ENCODE data around the gene MAPK13. TPM values are rescaled to one million over a fixed set of nuclear protein-coding genes. Genes with fewer than 3 reads are reported as not detected.

MAPK13 gene
- total RNA-seq, 1 experiment from 2014 or later, result 13.6 TPM

DNA sequence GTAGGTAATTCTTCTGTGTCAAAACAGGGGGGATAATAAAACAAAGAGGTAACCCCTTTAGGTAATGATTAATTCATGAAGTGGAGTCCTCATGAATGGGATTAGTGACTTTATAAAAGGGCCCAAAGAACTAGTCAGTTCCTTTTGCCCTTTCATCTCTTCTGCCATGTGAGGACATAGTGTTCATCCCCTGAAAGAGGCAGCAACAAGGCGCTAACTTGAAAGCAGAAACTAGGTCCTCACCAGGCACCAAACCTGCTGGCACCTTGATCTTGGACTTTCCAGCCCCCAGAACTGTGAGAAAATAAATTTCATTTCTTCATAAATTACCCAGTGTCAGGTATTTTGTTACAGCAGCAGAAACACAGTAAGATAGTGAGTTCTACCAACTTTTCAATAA lies 49.8 kb downstream of the MAPK13 start:
- Mint-ChIP-seq H3K4me1 (no peaks in the 10 kb centered on the region), H3K9me3 (peaks cover 19% of the 10 kb centered on the region), H3K36me3 (peaks cover 17% of the 10 kb centered on the region), H3K4me3 (no peak overlapping the region), H3K27ac (no peak overlapping the region), H3K27me3 (ENCODE audit: low read depth) (peaks cover 4% of the 10 kb centered on the region)
- ChIA-PET CTCF (no interaction called here), POLR2A (no interaction called here)
- no peak for DNase-seq (ENCODE audit: low spot score)
- TF ChIP-seq, protein P1, sequence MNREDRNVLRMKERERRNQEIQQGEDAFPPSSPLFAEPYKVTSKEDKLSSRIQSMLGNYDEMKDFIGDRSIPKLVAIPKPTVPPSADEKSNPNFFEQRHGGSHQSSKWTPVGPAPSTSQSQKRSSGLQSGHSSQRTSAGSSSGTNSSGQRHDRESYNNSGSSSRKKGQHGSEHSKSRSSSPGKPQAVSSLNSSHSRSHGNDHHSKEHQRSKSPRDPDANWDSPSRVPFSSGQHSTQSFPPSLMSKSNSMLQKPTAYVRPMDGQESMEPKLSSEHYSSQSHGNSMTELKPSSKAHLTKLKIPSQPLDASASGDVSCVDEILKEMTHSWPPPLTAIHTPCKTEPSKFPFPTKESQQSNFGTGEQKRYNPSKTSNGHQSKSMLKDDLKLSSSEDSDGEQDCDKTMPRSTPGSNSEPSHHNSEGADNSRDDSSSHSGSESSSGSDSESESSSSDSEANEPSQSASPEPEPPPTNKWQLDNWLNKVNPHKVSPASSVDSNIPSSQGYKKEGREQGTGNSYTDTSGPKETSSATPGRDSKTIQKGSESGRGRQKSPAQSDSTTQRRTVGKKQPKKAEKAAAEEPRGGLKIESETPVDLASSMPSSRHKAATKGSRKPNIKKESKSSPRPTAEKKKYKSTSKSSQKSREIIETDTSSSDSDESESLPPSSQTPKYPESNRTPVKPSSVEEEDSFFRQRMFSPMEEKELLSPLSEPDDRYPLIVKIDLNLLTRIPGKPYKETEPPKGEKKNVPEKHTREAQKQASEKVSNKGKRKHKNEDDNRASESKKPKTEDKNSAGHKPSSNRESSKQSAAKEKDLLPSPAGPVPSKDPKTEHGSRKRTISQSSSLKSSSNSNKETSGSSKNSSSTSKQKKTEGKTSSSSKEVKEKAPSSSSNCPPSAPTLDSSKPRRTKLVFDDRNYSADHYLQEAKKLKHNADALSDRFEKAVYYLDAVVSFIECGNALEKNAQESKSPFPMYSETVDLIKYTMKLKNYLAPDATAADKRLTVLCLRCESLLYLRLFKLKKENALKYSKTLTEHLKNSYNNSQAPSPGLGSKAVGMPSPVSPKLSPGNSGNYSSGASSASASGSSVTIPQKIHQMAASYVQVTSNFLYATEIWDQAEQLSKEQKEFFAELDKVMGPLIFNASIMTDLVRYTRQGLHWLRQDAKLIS (CRISPR knock-in tag; IDR thresholded peaks at IDR 0.05; ENCODE audit: borderline replicate concordance), result no peak
- ATAC-seq, result no peak

DNA sequence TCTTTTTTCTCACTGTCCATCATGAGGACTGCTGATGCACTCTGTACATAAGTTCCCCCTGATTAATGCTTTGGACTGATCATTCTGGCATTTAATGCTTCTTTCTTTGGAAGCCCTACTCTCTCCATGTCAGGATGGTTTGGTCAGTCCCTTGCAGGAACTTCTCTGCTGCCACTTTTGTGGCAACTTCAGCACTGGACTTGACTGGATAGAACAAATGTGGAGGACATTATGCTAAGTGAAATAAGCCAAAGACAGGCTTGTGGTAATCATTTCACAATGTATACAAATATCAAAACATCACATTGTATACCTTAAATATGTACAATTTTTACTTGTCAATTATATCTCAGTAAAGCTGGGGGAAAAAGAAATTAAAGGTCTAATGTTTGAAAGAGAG lies 54.0 kb downstream of the MAPK13 start:
- DNase-seq (ENCODE audit: low spot score) (no peak), ATAC-seq (no peak)
- CTCF ChIA-PET, result interaction anchor here (1.8 kb wide), 1 partner anchor 45 kb away, joined by 5 read pairs; no protein-coding TSS in a partner anchor
- no peaks in the 10 kb centered on the region for H3K36me3 Mint-ChIP-seq
- no peaks in the 10 kb centered on the region for H3K4me1 Mint-ChIP-seq
- POLR2A ChIA-PET, result no interaction called here
- H3K9me3 Mint-ChIP-seq, result no peaks in the 10 kb centered on the region
- H3K4me3 Mint-ChIP-seq, result no peak overlapping the region
- no peak overlapping the region for H3K27ac Mint-ChIP-seq
- no peak for TF ChIP-seq ZNF232 (CRISPR knock-in tag; IDR thresholded peaks at IDR 0.05)
- no peak for TF ChIP-seq CREB1 (CRISPR knock-in tag; IDR thresholded peaks at IDR 0.05)
- no peak for TF ChIP-seq ZNF317 (CRISPR knock-in tag; IDR thresholded peaks at IDR 0.05; ENCODE audit: borderline replicate concordance, low read depth)
- no peak for TF ChIP-seq FOXJ3 (CRISPR knock-in tag; IDR thresholded peaks at IDR 0.05; ENCODE audit: borderline replicate concordance)
- TF ChIP-seq, protein P2, sequence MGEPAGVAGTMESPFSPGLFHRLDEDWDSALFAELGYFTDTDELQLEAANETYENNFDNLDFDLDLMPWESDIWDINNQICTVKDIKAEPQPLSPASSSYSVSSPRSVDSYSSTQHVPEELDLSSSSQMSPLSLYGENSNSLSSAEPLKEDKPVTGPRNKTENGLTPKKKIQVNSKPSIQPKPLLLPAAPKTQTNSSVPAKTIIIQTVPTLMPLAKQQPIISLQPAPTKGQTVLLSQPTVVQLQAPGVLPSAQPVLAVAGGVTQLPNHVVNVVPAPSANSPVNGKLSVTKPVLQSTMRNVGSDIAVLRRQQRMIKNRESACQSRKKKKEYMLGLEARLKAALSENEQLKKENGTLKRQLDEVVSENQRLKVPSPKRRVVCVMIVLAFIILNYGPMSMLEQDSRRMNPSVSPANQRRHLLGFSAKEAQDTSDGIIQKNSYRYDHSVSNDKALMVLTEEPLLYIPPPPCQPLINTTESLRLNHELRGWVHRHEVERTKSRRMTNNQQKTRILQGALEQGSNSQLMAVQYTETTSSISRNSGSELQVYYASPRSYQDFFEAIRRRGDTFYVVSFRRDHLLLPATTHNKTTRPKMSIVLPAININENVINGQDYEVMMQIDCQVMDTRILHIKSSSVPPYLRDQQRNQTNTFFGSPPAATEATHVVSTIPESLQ (CRISPR knock-in tag; IDR thresholded peaks at IDR 0.05), result no peak
- TF ChIP-seq ZNF263 (CRISPR knock-in tag; IDR thresholded peaks at IDR 0.05; ENCODE audit: low read depth), result no peak
- TF ChIP-seq FOXP1 (CRISPR knock-in tag; IDR thresholded peaks at IDR 0.05; ENCODE audit: borderline replicate concordance), result no peak
- no peak for TF ChIP-seq ZNF138 (CRISPR knock-in tag; conservative IDR thresholded peaks at IDR 0.05)
- no peak for TF ChIP-seq JUN (CRISPR knock-in tag; IDR thresholded peaks at IDR 0.05)
- TF ChIP-seq SP1 (CRISPR knock-in tag; conservative IDR thresholded peaks at IDR 0.05), result no peak
- TF ChIP-seq, protein P3, sequence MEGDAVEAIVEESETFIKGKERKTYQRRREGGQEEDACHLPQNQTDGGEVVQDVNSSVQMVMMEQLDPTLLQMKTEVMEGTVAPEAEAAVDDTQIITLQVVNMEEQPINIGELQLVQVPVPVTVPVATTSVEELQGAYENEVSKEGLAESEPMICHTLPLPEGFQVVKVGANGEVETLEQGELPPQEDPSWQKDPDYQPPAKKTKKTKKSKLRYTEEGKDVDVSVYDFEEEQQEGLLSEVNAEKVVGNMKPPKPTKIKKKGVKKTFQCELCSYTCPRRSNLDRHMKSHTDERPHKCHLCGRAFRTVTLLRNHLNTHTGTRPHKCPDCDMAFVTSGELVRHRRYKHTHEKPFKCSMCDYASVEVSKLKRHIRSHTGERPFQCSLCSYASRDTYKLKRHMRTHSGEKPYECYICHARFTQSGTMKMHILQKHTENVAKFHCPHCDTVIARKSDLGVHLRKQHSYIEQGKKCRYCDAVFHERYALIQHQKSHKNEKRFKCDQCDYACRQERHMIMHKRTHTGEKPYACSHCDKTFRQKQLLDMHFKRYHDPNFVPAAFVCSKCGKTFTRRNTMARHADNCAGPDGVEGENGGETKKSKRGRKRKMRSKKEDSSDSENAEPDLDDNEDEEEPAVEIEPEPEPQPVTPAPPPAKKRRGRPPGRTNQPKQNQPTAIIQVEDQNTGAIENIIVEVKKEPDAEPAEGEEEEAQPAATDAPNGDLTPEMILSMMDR (IDR thresholded peaks at IDR 0.05), result no peak
- no peak for TF ChIP-seq MYBL2 (CRISPR knock-in tag; IDR thresholded peaks at IDR 0.05)
- TF ChIP-seq, protein P4, sequence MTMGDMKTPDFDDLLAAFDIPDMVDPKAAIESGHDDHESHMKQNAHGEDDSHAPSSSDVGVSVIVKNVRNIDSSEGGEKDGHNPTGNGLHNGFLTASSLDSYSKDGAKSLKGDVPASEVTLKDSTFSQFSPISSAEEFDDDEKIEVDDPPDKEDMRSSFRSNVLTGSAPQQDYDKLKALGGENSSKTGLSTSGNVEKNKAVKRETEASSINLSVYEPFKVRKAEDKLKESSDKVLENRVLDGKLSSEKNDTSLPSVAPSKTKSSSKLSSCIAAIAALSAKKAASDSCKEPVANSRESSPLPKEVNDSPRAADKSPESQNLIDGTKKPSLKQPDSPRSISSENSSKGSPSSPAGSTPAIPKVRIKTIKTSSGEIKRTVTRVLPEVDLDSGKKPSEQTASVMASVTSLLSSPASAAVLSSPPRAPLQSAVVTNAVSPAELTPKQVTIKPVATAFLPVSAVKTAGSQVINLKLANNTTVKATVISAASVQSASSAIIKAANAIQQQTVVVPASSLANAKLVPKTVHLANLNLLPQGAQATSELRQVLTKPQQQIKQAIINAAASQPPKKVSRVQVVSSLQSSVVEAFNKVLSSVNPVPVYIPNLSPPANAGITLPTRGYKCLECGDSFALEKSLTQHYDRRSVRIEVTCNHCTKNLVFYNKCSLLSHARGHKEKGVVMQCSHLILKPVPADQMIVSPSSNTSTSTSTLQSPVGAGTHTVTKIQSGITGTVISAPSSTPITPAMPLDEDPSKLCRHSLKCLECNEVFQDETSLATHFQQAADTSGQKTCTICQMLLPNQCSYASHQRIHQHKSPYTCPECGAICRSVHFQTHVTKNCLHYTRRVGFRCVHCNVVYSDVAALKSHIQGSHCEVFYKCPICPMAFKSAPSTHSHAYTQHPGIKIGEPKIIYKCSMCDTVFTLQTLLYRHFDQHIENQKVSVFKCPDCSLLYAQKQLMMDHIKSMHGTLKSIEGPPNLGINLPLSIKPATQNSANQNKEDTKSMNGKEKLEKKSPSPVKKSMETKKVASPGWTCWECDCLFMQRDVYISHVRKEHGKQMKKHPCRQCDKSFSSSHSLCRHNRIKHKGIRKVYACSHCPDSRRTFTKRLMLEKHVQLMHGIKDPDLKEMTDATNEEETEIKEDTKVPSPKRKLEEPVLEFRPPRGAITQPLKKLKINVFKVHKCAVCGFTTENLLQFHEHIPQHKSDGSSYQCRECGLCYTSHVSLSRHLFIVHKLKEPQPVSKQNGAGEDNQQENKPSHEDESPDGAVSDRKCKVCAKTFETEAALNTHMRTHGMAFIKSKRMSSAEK (CRISPR knock-in tag; IDR thresholded peaks at IDR 0.05; ENCODE audit: borderline replicate concordance), result no peak
- no peak for TF ChIP-seq ZNF121 (CRISPR knock-in tag; IDR thresholded peaks at IDR 0.05)
- TF ChIP-seq, protein P1 (CRISPR knock-in tag; IDR thresholded peaks at IDR 0.05; ENCODE audit: borderline replicate concordance), result no peak
- TF ChIP-seq GABPB1 (CRISPR knock-in tag; IDR thresholded peaks at IDR 0.05), result no peak
- H3K27me3 Mint-ChIP-seq (ENCODE audit: low read depth), result peaks cover 3% of the 10 kb centered on the region

Data from WTC11 (cell line).